HepG2 (cell line): Measurements from ENCODE around the gene EGF. TPM values are rescaled to one million over a fixed set of nuclear protein-coding genes. Genes with fewer than 3 reads are reported as not detected.

Experiments used
- ATAC-seq: fragments of 200-7000 bp; cut with Tn5 transposase; 3 replicates; pipeline ENCODE4 v1.9.1; 2020; ENCODE audit warnings: mild to moderate bottlenecking, moderate library complexity
- BruUV-seq: library from RNA; stranded (reverse); fragments of 400-500 nt; replicated peaks from 2 replicates; lab custom pipeline; 2021; lab: Mats Ljungman, UMichigan
- CTCF ChIA-PET: fragments of 300-600 bp; formaldehyde crosslinking; extraction: SDS; loops from one replicate; lab custom pipeline; 2021; ENCODE audit warnings: low total read pairs, inconsistent platforms, low intra/inter-chr PET ratio; lab: Yijun Ruan, JAX
- POLR2A ChIA-PET: fragments of 350-600 bp; sonication (Branson Sonifier 250); formaldehyde crosslinking; loops from one replicate; lab custom pipeline; 2020; ENCODE audit warnings: antibody characterized with exemption, inconsistent platforms; lab: Yijun Ruan, JAX
- DNase-seq: peaks from one replicate; pipeline ENCODE4 v3.0.0-alpha.2; 2015; ENCODE audit warnings: low spot score
- FAIRE-seq: peaks from 3 replicates; lab custom pipeline; 2011; peaks lifted over from hg19 to GRCh38; lab: Jason Lieb, UNC
- H2AFZ ChIP-seq: one replicate; pipeline ENCODE4 v1.6.1; 2011; ENCODE audit warnings: low read length, inconsistent platforms
- H3K27ac ChIP-seq: fragments of 300-600 bp; 3 replicates; pipeline ENCODE4 v1.8.0; 2011; ENCODE audit warnings: mixed run types, mild to moderate bottlenecking, mixed read lengths, low read length, inconsistent platforms; ENCODE audit not compliant: insufficient read depth; ENCODE audit errors: extremely low read length
- H3K27me3 ChIP-seq, 2 experiments: fragments of 200-600 bp in 1 of 2; 2 replicates in 1 of 2; 3 replicates in 1 of 2; pipeline versions ENCODE4 v1.6.0 to v1.8.0; 2011; ENCODE audit warnings: low read length in 2 of 2, mild to moderate bottlenecking in 2 of 2, moderate library complexity in 2 of 2, inconsistent platforms in 1 of 2; ENCODE audit not compliant: insufficient read depth in 2 of 2, control insufficient read depth in 1 of 2
- H3K36me3 ChIP-seq, 2 experiments: fragments of 200-600 bp in 1 of 2; replicated peaks in 1 of 2; 2 replicates in 1 of 2; 3 replicates in 1 of 2; pipeline versions ENCODE4 v1.5.1 to v1.8.0; 2011; ENCODE audit warnings: low read length in 2 of 2, inconsistent platforms in 1 of 2; ENCODE audit not compliant: insufficient read depth in 2 of 2, control insufficient read depth in 1 of 2
- H3K4me1 ChIP-seq: 2 replicates; pipeline ENCODE4 v1.5.1; 2012; ENCODE audit warnings: low read length, inconsistent platforms; ENCODE audit not compliant: insufficient read depth
- H3K4me2 ChIP-seq: 2 replicates; pipeline ENCODE4 v1.6.0; 2011; ENCODE audit warnings: low read depth, low read length, inconsistent platforms
- H3K4me3 ChIP-seq, 3 experiments: fragments of 200-600 bp in 1 of 3; sonication (generic), shearing (Covaris generic) in 1 of 3; replicated peaks in 1 of 3; 2 replicates each; pipeline ENCODE4 v1.5.1; 2011 to 2016; ENCODE audit warnings: low read length in 3 of 3, inconsistent platforms in 2 of 3, low read depth in 2 of 3, mild to moderate bottlenecking in 2 of 3, control low read depth in 1 of 3, mixed read lengths in 1 of 3; ENCODE audit not compliant: insufficient read depth in 1 of 3
- H3K79me2 ChIP-seq: one replicate; pipeline ENCODE4 v1.6.1; 2011; ENCODE audit warnings: low read length, inconsistent platforms; ENCODE audit not compliant: insufficient read depth
- H3K9ac ChIP-seq: 2 replicates; pipeline ENCODE4 v1.6.0; 2011; ENCODE audit warnings: mild to moderate bottlenecking, low read depth, low read length, inconsistent platforms; ENCODE audit not compliant: insufficient read depth
- H3K9me3 ChIP-seq: 2 replicates; pipeline ENCODE4 v1.5.1; 2012; ENCODE audit warnings: mild to moderate bottlenecking, low read length
- H4K20me1 ChIP-seq: 2 replicates; pipeline ENCODE4 v1.6.0; 2011; ENCODE audit warnings: inconsistent platforms, mild to moderate bottlenecking, low read length, moderate library complexity; ENCODE audit not compliant: insufficient read depth
- BRCA1 ChIP-seq: sonication (generic); formaldehyde crosslinking; IDR thresholded peaks from 2 replicates; pipeline ENCODE4 v1.4.0; 2020; ENCODE audit warnings: missing genetic modification reagents
- EED ChIP-seq: sonication (generic); formaldehyde crosslinking; IDR thresholded peaks from 2 replicates; pipeline ENCODE4 v1.5.0; 2020; ENCODE audit warnings: mild to moderate bottlenecking, missing genetic modification reagents
- FLYWCH1 ChIP-seq: sonication (generic); formaldehyde crosslinking; IDR thresholded peaks from 2 replicates; pipeline ENCODE4 v1.8.1; 2023; ENCODE audit warnings: mild to moderate bottlenecking, missing genetic modification reagents
- GATAD2A ChIP-seq: IDR thresholded peaks from 2 replicates; pipeline ENCODE4 v1.6.1; 2016
- MAFG ChIP-seq: sonication (generic); formaldehyde crosslinking; IDR thresholded peaks from 2 replicates; pipeline ENCODE4 v1.5.1; 2020; ENCODE audit warnings: mild to moderate bottlenecking, missing genetic modification reagents
- NFYB ChIP-seq: sonication (generic); formaldehyde crosslinking; IDR thresholded peaks from 2 replicates; pipeline ENCODE4 v1.4.0; 2020; ENCODE audit warnings: missing genetic modification reagents
- SRF ChIP-seq: IDR thresholded peaks from 2 replicates; pipeline ENCODE4 v1.6.1; 2011; ENCODE audit warnings: mild to moderate bottlenecking, low read depth, low read length, moderate library complexity
- ZNF12 ChIP-seq: sonication (generic); formaldehyde crosslinking; IDR thresholded peaks from 2 replicates; pipeline ENCODE4 v1.5.0; 2020; ENCODE audit warnings: missing genetic modification reagents
- ZNF451 ChIP-seq: sonication (generic); formaldehyde crosslinking; IDR thresholded peaks from 2 replicates; pipeline ENCODE4 v1.5.0; 2020; ENCODE audit warnings: mild to moderate bottlenecking, missing genetic modification reagents
- WGBS: methylation state at CpG from one replicate; pipeline ENCODE4 v1.1.6; 2017; ENCODE audit warnings: low lambda C conversion rate; 5-methylcytosine and 5-hydroxymethylcytosine counted together
- in situ Hi-C: cut with HindIII; loops from 2 replicates; pipeline ENCODE4 v1.10.0; 2017; ENCODE audit warnings: low pct_unique_long_range_greater_than_20kb; ENCODE audit not compliant: extremely low pct_ligation_motif_present
- intact Hi-C: fragments of 100-400 bp; cut with micrococcal nuclease; formaldehyde crosslinking; loops from one replicate; pipeline ENCODE4 v1.10.0; 2022; ENCODE audit not compliant: unreplicated experiment
- polyA plus RNA-seq, 8 experiments: library from polyadenylated mRNA; depleted of rRNA in 3 of 8; stranded (reverse) in 7 of 8; unstranded in 1 of 8; fragments of >200 nt; fragmentation: Illumina TruSeq in 4 of 8; extraction: Trizol in 4 of 8; gene quantifications; 2 replicates each; pipeline versions ENCODE4 v1.2.1 to v1.2.3, GENCODE V29; 2011 to 2016; ENCODE audit warnings: low read depth in 4 of 8, missing spikeins in 1 of 8, mixed read lengths in 1 of 8; ENCODE audit not compliant: insufficient read depth in 1 of 8
- total RNA-seq, 5 experiments: library from RNA; depleted of rRNA; stranded (reverse); fragments of >200 nt; fragmentation: Illumina TruSeq; extraction: Trizol; gene quantifications; 2 replicates each; pipeline ENCODE4 v1.2.3, GENCODE V29; 2016; ENCODE audit warnings: low read depth in 1 of 5
- TF ChIP-seq, protein P1 (sequence below): sonication (generic); formaldehyde crosslinking; IDR thresholded peaks from 2 replicates; pipeline ENCODE4 v1.4.0; 2020; ENCODE audit warnings: low read depth, mild to moderate bottlenecking, missing genetic modification reagents
- TF ChIP-seq, protein P2 (sequence below): IDR thresholded peaks from 2 replicates; pipeline ENCODE4 v1.6.1; 2016; ENCODE audit warnings: missing genetic modification reagents, missing compliant biosample characterization
- TF ChIP-seq, protein P3 (sequence below): sonication (generic); formaldehyde crosslinking; IDR thresholded peaks from 2 replicates; pipeline ENCODE4 v1.5.0; 2020; ENCODE audit warnings: mild to moderate bottlenecking, missing genetic modification reagents

Gene EGF
- total and polyA plus RNA-seq, 2 of the 13 experiments (the other 11 are each of a cell fraction or from before 2014, with no cell fraction given), result 0.07 to 0.08 TPM

DNA sequence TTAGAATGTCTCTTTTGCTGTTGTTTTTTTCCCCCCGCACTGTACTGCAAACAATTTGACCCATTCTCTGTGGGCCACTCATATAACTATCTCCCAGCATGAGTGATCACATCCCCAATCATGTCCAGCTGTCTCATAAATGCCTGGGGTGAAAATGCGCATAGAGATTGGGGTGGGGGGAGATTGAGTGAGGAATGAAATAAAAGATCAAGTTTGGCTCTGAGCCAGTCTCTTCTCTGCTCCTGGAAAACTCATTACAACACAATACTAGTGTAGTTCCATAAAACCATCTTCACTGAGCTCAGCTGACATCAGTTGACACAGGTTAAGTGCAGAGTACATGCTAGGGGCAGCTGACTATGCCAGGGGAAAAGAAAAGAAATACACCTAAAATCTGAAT lies 96.9 kb downstream of the EGF start (continued):
- TF ChIP-seq, protein P1, sequence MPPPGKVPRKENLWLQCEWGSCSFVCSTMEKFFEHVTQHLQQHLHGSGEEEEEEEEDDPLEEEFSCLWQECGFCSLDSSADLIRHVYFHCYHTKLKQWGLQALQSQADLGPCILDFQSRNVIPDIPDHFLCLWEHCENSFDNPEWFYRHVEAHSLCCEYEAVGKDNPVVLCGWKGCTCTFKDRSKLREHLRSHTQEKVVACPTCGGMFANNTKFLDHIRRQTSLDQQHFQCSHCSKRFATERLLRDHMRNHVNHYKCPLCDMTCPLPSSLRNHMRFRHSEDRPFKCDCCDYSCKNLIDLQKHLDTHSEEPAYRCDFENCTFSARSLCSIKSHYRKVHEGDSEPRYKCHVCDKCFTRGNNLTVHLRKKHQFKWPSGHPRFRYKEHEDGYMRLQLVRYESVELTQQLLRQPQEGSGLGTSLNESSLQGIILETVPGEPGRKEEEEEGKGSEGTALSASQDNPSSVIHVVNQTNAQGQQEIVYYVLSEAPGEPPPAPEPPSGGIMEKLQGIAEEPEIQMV (CRISPR knock-in tag), result no peak
- TF ChIP-seq ZNF12, result no peak
- TF ChIP-seq, protein P2, sequence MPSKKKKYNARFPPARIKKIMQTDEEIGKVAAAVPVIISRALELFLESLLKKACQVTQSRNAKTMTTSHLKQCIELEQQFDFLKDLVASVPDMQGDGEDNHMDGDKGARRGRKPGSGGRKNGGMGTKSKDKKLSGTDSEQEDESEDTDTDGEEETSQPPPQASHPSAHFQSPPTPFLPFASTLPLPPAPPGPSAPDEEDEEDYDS (CRISPR knock-in tag), result no peak

DNA sequence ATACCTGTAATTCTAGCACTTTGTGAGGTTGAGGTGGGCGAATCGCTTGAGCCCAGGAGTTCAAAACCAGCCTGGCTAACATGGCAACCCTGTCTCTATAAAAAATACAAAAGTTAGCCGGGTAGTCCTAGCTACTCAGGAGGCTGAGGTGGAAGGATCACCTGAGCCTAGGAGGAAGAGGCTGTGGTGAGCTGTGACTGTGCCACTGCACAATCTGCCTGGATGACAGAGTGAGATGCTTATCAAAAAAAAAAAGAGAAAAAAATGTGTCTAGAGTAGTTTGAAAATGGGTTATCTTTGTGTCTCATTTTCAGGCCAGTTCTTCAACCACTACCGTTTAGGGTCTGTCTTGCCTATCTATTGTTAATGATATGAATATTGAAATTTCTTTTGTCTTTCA lies 98.1 kb downstream of the EGF start:
- in situ Hi-C loops, result loop anchor here (25.0 kb wide), 1 partner anchor 1627 kb away; no protein-coding TSS in a partner anchor

More for the DNA sequence above, 98.1 kb downstream of the EGF start:
- POLR2A ChIA-PET, result no interaction called here
- WGBS, result 59% methylated on average over 4 of the region's 4 CpGs
- TF ChIP-seq MAFG (no peak), SRF (no peak), ZNF451 (CRISPR knock-in tag) (no peak), NFYB (CRISPR knock-in tag) (no peak), FLYWCH1 (CRISPR knock-in tag) (no peak), EED (CRISPR knock-in tag) (no peak), BRCA1 (CRISPR knock-in tag) (no peak), GATAD2A (no peak)
- TF ChIP-seq, protein P3, sequence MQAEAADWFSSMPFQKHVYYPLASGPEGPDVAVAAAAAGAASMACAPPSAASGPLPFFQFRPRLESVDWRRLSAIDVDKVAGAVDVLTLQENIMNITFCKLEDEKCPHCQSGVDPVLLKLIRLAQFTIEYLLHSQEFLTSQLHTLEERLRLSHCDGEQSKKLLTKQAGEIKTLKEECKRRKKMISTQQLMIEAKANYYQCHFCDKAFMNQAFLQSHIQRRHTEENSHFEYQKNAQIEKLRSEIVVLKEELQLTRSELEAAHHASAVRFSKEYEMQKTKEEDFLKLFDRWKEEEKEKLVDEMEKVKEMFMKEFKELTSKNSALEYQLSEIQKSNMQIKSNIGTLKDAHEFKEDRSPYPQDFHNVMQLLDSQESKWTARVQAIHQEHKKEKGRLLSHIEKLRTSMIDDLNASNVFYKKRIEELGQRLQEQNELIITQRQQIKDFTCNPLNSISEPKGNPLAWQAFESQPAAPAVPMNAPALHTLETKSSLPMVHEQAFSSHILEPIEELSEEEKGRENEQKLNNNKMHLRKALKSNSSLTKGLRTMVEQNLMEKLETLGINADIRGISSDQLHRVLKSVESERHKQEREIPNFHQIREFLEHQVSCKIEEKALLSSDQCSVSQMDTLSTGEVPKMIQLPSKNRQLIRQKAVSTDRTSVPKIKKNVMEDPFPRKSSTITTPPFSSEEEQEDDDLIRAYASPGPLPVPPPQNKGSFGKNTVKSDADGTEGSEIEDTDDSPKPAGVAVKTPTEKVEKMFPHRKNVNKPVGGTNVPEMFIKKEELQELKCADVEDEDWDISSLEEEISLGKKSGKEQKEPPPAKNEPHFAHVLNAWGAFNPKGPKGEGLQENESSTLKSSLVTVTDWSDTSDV, result no peak
- H3K4me1 ChIP-seq, result peaks cover 29% of the 10 kb centered on the region
- BruUV-seq, result no TSS peak
- no peak overlapping the region for H3K27ac ChIP-seq
- ATAC-seq (no peak), FAIRE-seq (no peak), DNase-seq (no peak)
- no peaks in the 10 kb centered on the region for H3K9me3 ChIP-seq
- no peaks in the 10 kb centered on the region for H3K27me3 ChIP-seq
- no peaks in the 10 kb centered on the region for H3K79me2 ChIP-seq
- intact Hi-C loops, result no loop called here
- no peaks in the 10 kb centered on the region for H4K20me1 ChIP-seq
- H3K36me3 ChIP-seq, result no peaks in the 10 kb centered on the region
- no peak overlapping the region for H3K4me2 ChIP-seq
- no peak overlapping the region for H3K4me3 ChIP-seq
- H3K9ac ChIP-seq, result no peak overlapping the region
- CTCF ChIA-PET, result no interaction called here
- no peak overlapping the region for H2AFZ ChIP-seq
